HS-27A (cell line): ENCODE results near the gene TRAF4.

ENCODE experiments used
- DNase-seq: peaks from one replicate; pipeline ENCODE4 v3.0.0-alpha.2; 2012; ENCODE audit warnings: low read depth, missing footprints

The TRAF4 gene

GRCh38 chr17:28743243-28744103 lies at the start of gene TRAF4:
TRAF4 (plus strand) TSS chr17:28744011; CDS start chr17:28744113, 102 bp downstream.
- no peak for DNase-seq

- no peak for DNase-seq
These were observed 45.4 kb upstream of the TRAF4 start for GRCh38 chr17:28698253-28698941.

- no peak for DNase-seq
These were observed 43.5 kb upstream of the TRAF4 start for GRCh38 chr17:28700278-28700677.

- DNase-seq = no peak
These were observed 42.9 kb upstream of the TRAF4 start for GRCh38 chr17:28700830-28701492.

- DNase-seq = no peak
These were observed 41.6 kb upstream of the TRAF4 start for GRCh38 chr17:28702026-28702751.

GRCh38 chr17:28702752-28703150 lies 41.1 kb upstream of the TRAF4 start:
- no peak for DNase-seq

GRCh38 chr17:28703552-28704218 lies 40.1 kb upstream of the TRAF4 start:
- DNase-seq = no peak

- DNase-seq = no peak
These were observed 39.5 kb upstream of the TRAF4 start for GRCh38 chr17:28704219-28704858.

- no peak for DNase-seq
These were observed 38.6 kb upstream of the TRAF4 start for GRCh38 chr17:28705074-28705659.

- DNase-seq = no peak
These were observed 38.0 kb upstream of the TRAF4 start for GRCh38 chr17:28705728-28706334.

- DNase-seq = no peak
These were observed 37.1 kb upstream of the TRAF4 start for GRCh38 chr17:28706471-28707338.

- no peak for DNase-seq
These were observed 36.5 kb upstream of the TRAF4 start for GRCh38 chr17:28707339-28707720.

- DNase-seq = no peak
These were observed 32.7 kb upstream of the TRAF4 start for GRCh38 chr17:28710861-28711722.

GRCh38 chr17:28711723-28712031 lies 32.1 kb upstream of the TRAF4 start, which contains the start of gene PROCA1:
PROCA1 (minus strand) TSS chr17:28711888; CDS start chr17:28711660, 228 bp downstream.
- DNase-seq = no peak

- no peak for DNase-seq
These were observed 31.6 kb upstream of the TRAF4 start for GRCh38 chr17:28712032-28712704.

- DNase-seq = no peak
These were observed 31.0 kb upstream of the TRAF4 start for GRCh38 chr17:28712705-28713415.

- no peak for DNase-seq
These were observed 29.5 kb upstream of the TRAF4 start for GRCh38 chr17:28714281-28714680.
